Heart left ventricle (tissue), 13 donors: ENCODE results near the gene FNDC3B.

ENCODE experiments used
- CTCF ChIP-seq, 12 donors: fragments of 200-600 bp; sonication (generic) in 4 of 12; IDR thresholded peaks; one replicate each; pipeline versions ENCODE4 v1.5.0 to v1.8.0; 2018 to 2022; ENCODE audit warnings: antibody characterized with exemption in 12 of 12, mild to moderate bottlenecking in 5 of 12
- POLR2A ChIP-seq, 2 donors: fragments of 450-650 bp; IDR thresholded peaks; one replicate each; pipeline ENCODE4 v1.6.1; 2017; ENCODE audit warnings: antibody characterized with exemption in 2 of 2, mild to moderate bottlenecking in 2 of 2, moderate library complexity in 2 of 2
- donor health status: ischemic (EF 13 %, LVEDD 7.1; RV severe dilation, severe dysfunction).
- donor health status: DM: no; HTN: yes; CAD: no.
- donor health status: DM: no; HTN: no; CAD: no.
- donor health status: ischemic (EF 25% LVEDD 6.9; RV normal size, moderate dysfunction).
- donor health status: ischemic (EF 25% LVEDD 5.7; RV mildly dilated, moderate dysfunction).
- donor health status: ischemic (EF 35%, LVEDD 5.7; RV mildly dilated, moderate dysfunction).
- donor health status: nonischemic (EF 11% LVEDD 7.7; RV severe dilation, severe dysfunction).
- donor health status: DM: yes; HTN: yes; CAD: no.
- donor health status: PGD.
- donor health status: ischemic (EF 29% LVEDD 5.4; RV normal size, mild dysfunction).
- donor health status: nonischemic (EF 23%, LVEDD 6.1; RV moderate dilation, normal function).

GRCh38 chr3:172238188-172238587 is 198.8 kb downstream of the FNDC3B start:
- TF ChIP-seq CTCF (IDR thresholded peaks at IDR 0.05), result no peak
- TF ChIP-seq POLR2A (IDR thresholded peaks at IDR 0.05), result no peak
